ENCODE measurements around the gene CNMD.
"Not testable (repeated sequence)": the region's sequence is repeated elsewhere in the genome, so short reads cannot be mapped to it uniquely, and the experiment has no call there.

CNMD gene

GRCh38 chr13:52686376-52686775, 53.2 kb downstream of the CNMD start:
- no peaks in the 10 kb centered on the region for H3K4me1 ChIP-seq (ENCODE audit: insufficient read depth, low read length, severe bottlenecking)
- TF ChIP-seq EZH2 (IDR thresholded peaks at IDR 0.05; ENCODE audit: borderline replicate concordance, low read length) (no peak), CTCF (IDR thresholded peaks at IDR 0.05; ENCODE audit: low read length) (no peak)
- no peak overlapping the region for H2AFZ ChIP-seq (ENCODE audit: low read length)
- no peak overlapping the region for H3K27ac ChIP-seq (ENCODE audit: low read depth, low read length, poor library complexity, severe bottlenecking)
- no peak overlapping the region for H3K4me3 ChIP-seq (ENCODE audit: low read depth, low read length, poor library complexity, severe bottlenecking)
- H3F3A ChIP-seq (ENCODE audit: insufficient read depth, low read length), result no peaks in the 10 kb centered on the region
- H3K9me2 ChIP-seq (ENCODE audit: low read depth, low read length), result no peaks in the 10 kb centered on the region
- no peaks in the 10 kb centered on the region for H3K9me3 ChIP-seq (ENCODE audit: low read length)
- peaks cover 61% of the 10 kb centered on the region for H3K36me3 ChIP-seq (ENCODE audit: insufficient read depth, low read length)
- no peaks in the 10 kb centered on the region for H3K79me2 ChIP-seq (ENCODE audit: insufficient read depth, low read length)
- no peaks in the 10 kb centered on the region for H3K27me3 ChIP-seq (ENCODE audit: insufficient read depth, low read length)
- no peak overlapping the region for H3K4me2 ChIP-seq (ENCODE audit: low read length)
- H3K9ac ChIP-seq (ENCODE audit: low read length), result no peak overlapping the region
- H4K20me1 ChIP-seq (ENCODE audit: insufficient read depth, low read length), result no peaks in the 10 kb centered on the region

- H3K9ac ChIP-seq (ENCODE audit: low read length), result not testable (repeated sequence)
- H3K36me3 ChIP-seq (ENCODE audit: insufficient read depth, low read length), result peaks cover 63% of the 10 kb centered on the region
These were observed 53.8 kb downstream of the CNMD start for GRCh38 chr13:52685806-52686205.

GRCh38 chr13:52677823-52678222, 61.8 kb downstream of the CNMD start:
- Histone ChIP-seq H3K9me2 (ENCODE audit: low read depth, low read length) (no peaks in the 10 kb centered on the region), H3F3A (ENCODE audit: insufficient read depth, low read length) (no peaks in the 10 kb centered on the region), H3K27ac (ENCODE audit: low read depth, low read length, poor library complexity, severe bottlenecking) (no peak overlapping the region), H3K79me2 (ENCODE audit: insufficient read depth, low read length) (no peaks in the 10 kb centered on the region), H4K20me1 (ENCODE audit: insufficient read depth, low read length) (no peaks in the 10 kb centered on the region), H3K9me3 (ENCODE audit: low read length) (no peaks in the 10 kb centered on the region), H2AFZ (ENCODE audit: low read length) (no peak overlapping the region), H3K36me3 (ENCODE audit: insufficient read depth, low read length) (peaks cover 49% of the 10 kb centered on the region), H3K4me2 (ENCODE audit: low read length) (no peak overlapping the region), H3K4me1 (ENCODE audit: insufficient read depth, low read length, severe bottlenecking) (no peaks in the 10 kb centered on the region), H3K4me3 (ENCODE audit: low read depth, low read length, poor library complexity, severe bottlenecking) (no peak overlapping the region), H3K9ac (ENCODE audit: low read length) (no peak overlapping the region), H3K27me3 (ENCODE audit: insufficient read depth, low read length) (no peaks in the 10 kb centered on the region)
- TF ChIP-seq EZH2 (IDR thresholded peaks at IDR 0.05; ENCODE audit: borderline replicate concordance, low read length), result no peak
- no peak for TF ChIP-seq CTCF (IDR thresholded peaks at IDR 0.05; ENCODE audit: low read length)

More at GRCh38 chr13:52685806-52686205, 53.8 kb downstream of the CNMD start:
- H3K27ac ChIP-seq (ENCODE audit: low read depth, low read length, poor library complexity, severe bottlenecking); H4K20me1 ChIP-seq (ENCODE audit: insufficient read depth, low read length); H3K79me2 ChIP-seq (ENCODE audit: insufficient read depth, low read length); H3K4me1 ChIP-seq (ENCODE audit: insufficient read depth, low read length, severe bottlenecking); H3K9me2 ChIP-seq (ENCODE audit: low read depth, low read length); H2AFZ ChIP-seq (ENCODE audit: low read length); H3K4me2 ChIP-seq (ENCODE audit: low read length); H3K27me3 ChIP-seq (ENCODE audit: insufficient read depth, low read length); H3F3A ChIP-seq (ENCODE audit: insufficient read depth, low read length); H3K4me3 ChIP-seq (ENCODE audit: low read depth, low read length, poor library complexity, severe bottlenecking); H3K9me3 ChIP-seq (ENCODE audit: low read length): not testable (repeated sequence)

- H3K4me3 ChIP-seq (ENCODE audit: low read depth, low read length, poor library complexity, severe bottlenecking), result no peak overlapping the region
- H3K36me3 ChIP-seq (ENCODE audit: insufficient read depth, low read length), result peaks cover 49% of the 10 kb centered on the region
- H3K27me3 ChIP-seq (ENCODE audit: insufficient read depth, low read length), result no peaks in the 10 kb centered on the region
- H3K4me1 ChIP-seq (ENCODE audit: insufficient read depth, low read length, severe bottlenecking), result no peaks in the 10 kb centered on the region
- no peak overlapping the region for H3K27ac ChIP-seq (ENCODE audit: low read depth, low read length, poor library complexity, severe bottlenecking)
- no peaks in the 10 kb centered on the region for H3F3A ChIP-seq (ENCODE audit: insufficient read depth, low read length)
- H3K79me2 ChIP-seq (ENCODE audit: insufficient read depth, low read length), result no peaks in the 10 kb centered on the region
- TF ChIP-seq EZH2 (IDR thresholded peaks at IDR 0.05; ENCODE audit: borderline replicate concordance, low read length) (no peak), CTCF (IDR thresholded peaks at IDR 0.05; ENCODE audit: low read length) (no peak)
- H2AFZ ChIP-seq (ENCODE audit: low read length), result no peak overlapping the region
- no peaks in the 10 kb centered on the region for H3K9me2 ChIP-seq (ENCODE audit: low read depth, low read length)
- no peaks in the 10 kb centered on the region for H4K20me1 ChIP-seq (ENCODE audit: insufficient read depth, low read length)
- H3K9ac ChIP-seq (ENCODE audit: low read length), result no peak overlapping the region
- H3K9me3 ChIP-seq (ENCODE audit: low read length), result no peaks in the 10 kb centered on the region
- no peak overlapping the region for H3K4me2 ChIP-seq (ENCODE audit: low read length)
These were observed 66.2 kb downstream of the CNMD start for GRCh38 chr13:52673465-52673864.

All from OCI-LY1 (cell line).